ENCODE results near the gene H2AZ2. TPM values are rescaled to one million over a fixed set of nuclear protein-coding genes. Genes with fewer than 3 reads are reported as not detected.
"Not testable (repeated sequence)": the region's sequence is repeated elsewhere in the genome, so short reads cannot be mapped to it uniquely, and the experiment has no call there.

H2AZ2 gene
- total RNA-seq, 1 donor from 2014 or later, result 257 TPM

DNA sequence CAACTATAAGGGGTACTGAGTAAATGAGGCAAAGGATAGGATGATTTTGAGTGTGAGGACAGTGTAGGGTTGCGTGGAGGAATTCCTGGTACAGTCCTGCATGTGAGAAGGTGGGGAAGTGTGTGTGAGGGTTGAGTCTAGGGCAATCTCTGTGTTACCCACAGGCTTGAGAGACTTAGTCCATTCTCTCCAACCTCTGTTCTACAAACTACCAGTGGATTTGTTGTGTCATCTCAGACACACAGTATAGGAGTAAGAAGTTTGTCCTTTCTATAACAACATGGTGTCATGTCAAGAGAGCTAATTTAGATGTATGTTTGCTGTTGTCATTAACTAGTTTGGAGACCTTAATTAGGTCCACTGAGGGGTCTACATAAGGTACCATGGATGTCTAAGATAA lies 24.9 kb upstream of the H2AZ2 start:
- intact Hi-C loops (cut with micrococcal nuclease), result no loop called here

DNA sequence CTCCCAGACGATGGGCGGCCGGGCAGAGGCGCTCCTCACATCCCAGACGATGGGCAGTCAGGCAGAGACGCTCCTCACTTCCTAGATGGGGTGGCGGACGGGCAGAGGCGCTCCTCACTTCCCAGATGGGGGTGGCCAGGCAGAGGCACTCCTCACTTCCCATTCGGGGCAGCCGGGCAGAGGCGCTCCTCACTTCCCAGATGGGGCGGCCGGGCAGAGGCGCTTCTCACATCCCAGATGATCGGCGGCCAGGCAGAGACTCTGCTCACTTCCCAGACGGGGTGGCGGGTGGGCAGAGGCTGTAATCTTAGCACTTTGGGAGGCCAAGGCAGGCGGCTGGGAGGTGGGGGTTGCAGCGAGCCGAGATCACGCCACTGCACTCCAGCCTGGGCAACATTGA lies 24.0 kb upstream of the H2AZ2 start:
- intact Hi-C loops (cut with micrococcal nuclease), result not testable (repeated sequence)

- intact Hi-C loops (cut with micrococcal nuclease), result not testable (repeated sequence)
These were observed 22.9 kb upstream of the H2AZ2 start for GRCh38 chr7:44870780-44871179.

DNA sequence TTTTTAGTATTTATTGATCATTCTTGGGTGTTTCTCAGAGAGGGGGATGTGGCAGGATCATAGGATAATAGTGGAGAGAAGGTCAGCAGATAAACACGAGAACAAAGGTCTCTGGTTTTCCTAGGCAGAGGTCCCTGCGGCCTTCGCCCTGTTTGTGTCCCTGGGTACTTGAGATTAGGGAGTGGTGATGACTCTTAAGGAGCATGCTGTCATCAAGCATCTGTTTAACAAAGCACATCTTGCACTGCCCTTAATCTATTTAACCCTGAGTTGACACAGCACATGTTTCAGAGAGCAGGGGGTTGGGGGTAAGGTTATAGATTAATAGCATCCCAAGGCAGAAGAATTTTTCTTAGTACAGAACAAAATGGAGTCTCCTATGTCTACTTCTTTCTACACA lies 22.4 kb upstream of the H2AZ2 start:
- intact Hi-C loops (cut with micrococcal nuclease), result not testable (repeated sequence)

- intact Hi-C loops (cut with micrococcal nuclease), result no loop called here
These were observed 19.4 kb upstream of the H2AZ2 start for GRCh38 chr7:44867073-44867995.

- intact Hi-C loops (cut with micrococcal nuclease), result not testable (repeated sequence)
These were observed 14.1 kb upstream of the H2AZ2 start for GRCh38 chr7:44861949-44862348.

- intact Hi-C loops (cut with micrococcal nuclease), result no loop called here
These were observed 10.3 kb upstream of the H2AZ2 start for GRCh38 chr7:44858161-44858560.

DNA sequence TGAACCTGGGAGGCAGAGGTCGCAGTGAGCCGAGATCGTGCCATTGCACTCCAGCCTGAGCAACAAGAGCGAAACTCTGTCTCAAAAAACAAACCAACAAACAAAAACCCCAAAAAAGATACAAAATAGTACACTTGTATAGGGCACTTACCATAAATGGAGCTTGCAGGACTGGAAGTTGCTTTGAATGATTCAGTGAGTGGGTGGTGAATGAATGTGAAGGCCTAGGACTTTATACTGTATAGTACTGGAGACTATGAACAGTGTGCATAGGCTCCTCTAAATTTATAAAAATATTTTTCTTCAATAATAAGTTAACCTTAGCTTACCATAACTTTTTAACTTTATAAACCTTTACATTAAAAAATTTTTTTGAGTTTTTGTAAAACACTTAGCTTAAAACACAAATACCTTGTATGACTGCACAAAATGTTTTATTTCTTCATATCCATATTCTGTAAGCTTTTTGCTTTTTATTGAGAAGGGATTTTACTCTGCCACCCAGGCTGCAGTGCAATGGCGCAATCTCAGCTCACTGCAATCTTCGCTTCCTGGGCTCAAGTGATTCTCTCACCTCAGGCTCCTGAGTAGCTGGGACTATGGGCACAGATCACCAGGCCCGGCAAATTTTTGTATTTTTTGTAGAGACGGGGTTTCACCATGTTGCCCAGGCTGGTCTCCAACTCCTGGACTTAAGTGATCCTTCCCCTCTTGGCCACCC lies 6.9 kb upstream of the H2AZ2 start:
- intact Hi-C loops (cut with micrococcal nuclease), result no loop called here

DNA sequence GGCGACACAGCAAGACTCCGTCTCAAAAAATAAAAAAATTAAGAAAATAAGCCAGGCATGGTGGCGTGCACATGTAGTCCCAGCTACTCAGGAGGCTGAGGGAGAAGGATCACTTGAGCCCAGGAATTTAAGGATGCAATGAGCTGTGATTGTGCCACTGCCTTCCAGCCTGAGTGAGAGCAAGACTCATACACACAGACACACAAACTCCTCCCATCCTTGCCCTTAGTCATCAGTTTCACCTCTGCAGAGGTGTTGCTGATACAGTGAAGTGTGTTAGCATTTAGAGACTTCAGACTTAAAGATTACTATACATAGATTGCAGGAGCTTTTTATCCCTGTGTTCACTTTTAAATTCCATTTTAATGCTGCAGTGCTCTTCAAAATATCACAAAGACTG lies 5.5 kb upstream of the H2AZ2 start:
- intact Hi-C loops (cut with micrococcal nuclease), result no loop called here

DNA sequence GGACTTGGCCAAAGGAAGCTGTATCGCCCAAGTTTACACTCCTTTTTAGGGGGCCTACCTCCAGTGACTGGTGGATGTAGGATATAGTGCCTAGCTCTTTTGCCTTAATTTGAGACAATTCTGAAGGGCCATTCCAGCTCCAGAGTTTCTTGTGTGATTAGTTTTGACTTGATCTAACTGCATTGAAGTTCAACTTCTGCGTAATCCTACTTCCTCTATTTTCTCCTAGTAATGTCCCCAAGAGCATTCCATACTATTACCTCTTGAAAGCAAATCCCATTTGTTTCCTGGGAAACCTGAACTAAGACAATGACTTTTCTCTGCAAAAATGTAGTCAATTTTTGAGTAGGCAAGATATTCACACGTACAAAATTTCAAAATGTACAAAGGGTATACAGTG lies 4.7 kb upstream of the H2AZ2 start:
- intact Hi-C loops (cut with micrococcal nuclease), result no loop called here

GRCh38 chr7:44849885-44850544 lies 2.1 kb upstream of the H2AZ2 start:
- intact Hi-C loops (cut with micrococcal nuclease), result loop anchor here (2.0 to 5.0 kb wide), 5 partner anchors 73 to 728 kb away; partner anchors contain the start of gene POLD2

- intact Hi-C loops (cut with micrococcal nuclease), result loop anchor here (2.0 to 5.0 kb wide), 5 partner anchors 73 to 727 kb away; partner anchors contain the start of gene POLD2
These were observed 1.5 kb upstream of the H2AZ2 start for GRCh38 chr7:44849259-44849884.

GRCh38 chr7:44847509-44847919 lies 373 bp downstream of the H2AZ2 start:
- intact Hi-C loops (cut with micrococcal nuclease), result loop anchor here (1.0 to 5.0 kb wide), 7 partner anchors 50 to 1915 kb away; partner anchors contain the start of genes MRPL32, POLD2, PSMA2 and YKT6

- intact Hi-C loops (cut with micrococcal nuclease), result loop anchor here (1.0 to 5.0 kb wide), 7 partner anchors 50 to 1914 kb away; partner anchors contain the start of genes MRPL32, POLD2, PSMA2 and YKT6
These were observed 925 bp downstream of the H2AZ2 start for GRCh38 chr7:44846816-44847508.

DNA sequence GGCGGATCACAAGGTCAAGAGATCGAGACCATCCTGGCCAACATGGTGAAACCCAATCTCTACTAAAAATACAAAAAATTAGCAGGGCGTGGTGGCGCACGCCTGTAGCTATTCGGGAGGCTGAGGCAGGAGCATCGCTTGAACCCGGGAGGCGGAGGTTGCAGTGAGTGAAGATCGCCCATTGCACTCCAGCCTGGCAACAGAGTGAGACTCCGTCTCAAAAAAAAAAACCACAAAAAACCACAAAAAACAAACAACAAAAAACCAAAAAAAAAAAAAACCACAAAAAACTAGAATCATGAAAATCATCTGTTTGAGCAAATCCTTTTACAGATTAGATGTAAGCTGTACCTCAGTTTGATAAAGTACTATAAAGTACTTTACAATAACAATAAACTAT lies 1.5 kb downstream of the H2AZ2 start:
- intact Hi-C loops (cut with micrococcal nuclease), result loop anchor here (2.0 to 5.0 kb wide), 5 partner anchors 272 to 1914 kb away; partner anchors contain the start of genes MRPL32, POLD2, PSMA2 and YKT6

DNA sequence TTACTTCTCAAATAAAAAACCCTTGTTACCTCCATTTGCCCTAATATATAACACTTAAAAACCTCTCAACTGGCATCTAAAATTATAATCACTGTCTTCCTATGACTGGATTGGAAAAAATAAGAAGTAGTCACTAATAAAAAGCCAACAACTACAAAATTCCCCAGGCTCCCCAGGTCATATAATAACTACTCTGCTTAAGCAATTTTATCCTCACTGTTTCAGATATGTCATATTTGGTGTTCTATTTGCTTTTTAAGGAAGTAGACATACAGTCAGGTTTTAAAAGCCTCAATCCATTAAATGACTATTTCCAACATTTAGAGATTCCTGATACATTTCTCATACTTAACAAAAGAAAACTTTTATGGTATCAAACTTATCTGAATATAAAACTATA lies 2.4 kb downstream of the H2AZ2 start:
- intact Hi-C loops (cut with micrococcal nuclease), result loop anchor here (5.0 kb wide), 2 partner anchors 588 to 723 kb away; partner anchors contain the start of gene POLD2

DNA sequence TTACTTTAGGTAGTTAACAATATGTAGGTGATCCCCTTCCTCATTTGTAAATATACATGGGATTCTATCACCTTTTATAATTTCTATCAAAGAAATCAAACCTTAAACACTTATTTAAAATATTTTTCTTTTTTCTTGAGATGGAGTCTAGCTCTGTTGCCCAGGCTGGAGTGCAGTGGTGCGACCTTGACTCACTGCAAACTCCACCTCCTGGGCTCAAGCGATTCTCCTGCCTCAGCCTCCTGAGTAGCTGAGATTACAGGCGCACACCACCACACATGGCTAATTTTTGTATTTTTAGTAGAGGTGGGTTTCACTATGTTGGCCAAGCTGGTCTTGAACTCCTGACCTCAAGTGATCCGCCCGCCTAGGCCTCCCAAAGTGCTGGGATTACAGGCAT lies 4.4 kb downstream of the H2AZ2 start:
- intact Hi-C loops (cut with micrococcal nuclease), result not testable (repeated sequence)

DNA sequence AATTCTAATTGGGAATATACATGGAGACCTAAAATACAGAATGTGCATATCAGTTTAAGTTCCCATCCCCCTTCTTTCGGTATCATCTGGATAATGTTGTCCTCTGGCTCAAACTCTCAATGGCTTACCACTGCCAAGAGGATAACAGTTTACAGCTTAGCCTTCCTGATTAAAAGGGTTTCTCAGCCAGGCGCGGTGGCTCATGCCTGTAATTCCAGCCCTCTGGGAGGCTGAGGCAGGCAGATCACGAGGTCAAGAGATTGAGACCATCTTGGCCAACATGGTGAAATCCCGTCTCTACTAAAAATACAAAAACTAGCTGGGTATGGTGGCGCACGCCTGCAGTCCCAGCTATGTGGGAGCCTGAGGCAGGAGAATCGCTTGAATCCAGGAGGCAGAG lies 5.2 kb downstream of the H2AZ2 start:
- intact Hi-C loops (cut with micrococcal nuclease), result not testable (repeated sequence)

DNA sequence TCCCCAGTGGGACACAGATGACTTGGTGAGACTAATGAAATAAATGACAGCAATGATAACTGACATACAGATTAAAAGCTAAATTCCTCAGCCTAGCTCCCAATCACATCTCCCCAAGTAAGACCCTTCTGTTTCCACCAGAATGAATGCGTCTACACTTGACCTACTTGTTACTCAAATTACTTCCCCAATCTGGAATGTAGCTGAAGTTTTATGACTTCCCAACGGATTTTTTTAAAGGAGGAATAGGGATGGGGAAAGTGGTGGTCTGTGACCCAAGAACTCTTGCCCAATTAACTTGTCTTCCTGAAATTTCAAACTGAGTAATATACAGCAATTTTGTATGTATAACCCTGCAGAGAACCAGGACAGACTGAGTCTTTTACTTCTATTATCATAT lies 9.1 kb downstream of the H2AZ2 start:
- intact Hi-C loops (cut with micrococcal nuclease), result no loop called here

DNA sequence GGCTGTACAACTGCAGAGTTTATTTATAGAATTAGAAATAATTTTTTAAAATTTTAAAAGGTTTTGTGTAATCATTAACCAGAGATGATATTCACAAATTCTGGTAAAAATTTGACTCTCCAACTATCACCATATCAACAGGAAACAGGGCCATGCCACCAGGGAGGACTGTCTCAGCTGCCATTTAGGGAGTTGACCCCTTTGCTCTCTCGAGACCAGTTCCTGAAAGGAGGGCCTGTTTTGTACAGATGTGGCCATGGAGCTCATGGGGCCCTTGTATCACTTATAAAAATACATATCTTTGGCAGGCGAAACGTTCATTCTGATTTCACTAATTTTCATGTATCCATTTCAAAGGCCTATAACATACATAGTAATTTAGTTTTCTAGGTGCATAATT lies 20.3 kb downstream of the H2AZ2 start:
- intact Hi-C loops (cut with micrococcal nuclease), result no loop called here

All from T-helper 1 cell treated with Interleukin-12 subunit alpha and Interleukin-12 subunit beta and Interleukin-4 antibody, amounts not matched to agents 30 ng/mL and 1 ng/mL, for 36 hours (primary cell).